Measurements from ENCODE around the gene GTPBP6. TPM values are rescaled to one million over a fixed set of nuclear protein-coding genes. Genes with fewer than 3 reads are reported as not detected.

The GTPBP6 gene
- total RNA-seq, 1 experiment from 2014 or later = 41.6 TPM

DNA sequence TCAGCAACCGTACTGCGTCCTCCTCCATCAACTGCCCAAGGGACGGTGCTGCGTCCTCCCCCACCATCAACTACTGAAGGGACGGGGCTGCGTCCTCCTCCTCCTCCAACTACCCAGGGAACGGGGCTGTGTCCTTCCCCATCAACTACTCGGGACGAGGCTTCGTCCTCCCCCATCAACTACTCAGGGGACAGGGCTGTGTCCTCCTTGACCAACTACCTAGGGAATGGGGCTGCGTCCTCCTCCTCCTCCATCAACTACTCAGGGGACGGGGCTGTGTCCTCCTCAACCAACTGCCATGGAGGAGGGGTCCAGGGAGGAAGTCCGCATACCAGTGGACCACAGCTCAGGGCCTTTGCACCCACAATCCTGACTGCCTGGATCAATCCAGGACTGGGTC, 43.8 kb upstream of the GTPBP6 start:
- no TSS peak for BruUV-seq (replicated peaks)
- Histone ChIP-seq H3K79me2 (ENCODE audit: insufficient read depth, low read length) (no peaks in the 10 kb centered on the region), H3K9me2 (ENCODE audit: insufficient read depth) (no peaks in the 10 kb centered on the region), H3K4me1 (ENCODE audit: control insufficient read depth in 1 of 2, insufficient read depth in 2 of 2, low read length in 2 of 2) (no peaks in the 10 kb centered on the region), H3K4me3 (replicated peaks in 1 of 2; ENCODE audit: low read depth in 1 of 2, low read length in 2 of 2) (no peak overlapping the region), H3K9ac (ENCODE audit: low read length) (no peak overlapping the region), H4K20me1 (ENCODE audit: insufficient read depth) (no peaks in the 10 kb centered on the region), H2AFZ (ENCODE audit: low read depth, low read length, poor library complexity, severe bottlenecking) (no peak overlapping the region), H3K27me3 (ENCODE audit: insufficient read depth, low read length) (no peaks in the 10 kb centered on the region), H3K36me3 (ENCODE audit: control insufficient read depth in 1 of 2, insufficient read depth in 2 of 2, low read length in 2 of 2) (0 out of 4 replicates have a peak, but pooled peaks cover 0 to 4% of the 10 kb centered on the region in 2 experiments), H3K9me3 (ENCODE audit: control insufficient read depth in 1 of 2, insufficient read depth in 1 of 2, low read depth in 1 of 2, low read length in 2 of 2) (no peaks in the 10 kb centered on the region), H3K4me2 (ENCODE audit: low read length) (no peak overlapping the region), H3K27ac (ENCODE audit: low read depth, low read length) (no peak overlapping the region)
- ChIA-PET RAD21 (ENCODE audit: low non-redundant PET in 1 of 2, low total read pairs in 2 of 2, uncharacterized antibody in 2 of 2, unreplicated experiment in 2 of 2) (no interaction called here), CTCF (no interaction called here), POLR2A (no interaction called here)
- TF ChIP-seq EZH2phosphoT487 (IDR thresholded peaks at IDR 0.05; ENCODE audit: borderline replicate concordance) (no peak), JUND (IDR thresholded peaks at IDR 0.05) (no peak), SRF (IDR thresholded peaks at IDR 0.05; ENCODE audit: low read depth) (no peak), POLR2A (IDR thresholded peaks at IDR 0.05; ENCODE audit: borderline replicate concordance, extremely low read depth, insufficient read depth, insufficient read length) (no peak), SP1 (IDR thresholded peaks at IDR 0.05; ENCODE audit: low read depth) (no peak), POLR2AphosphoS5 (IDR thresholded peaks at IDR 0.05; ENCODE audit: low read depth, low read length) (no peak), RAD21 (IDR thresholded peaks at IDR 0.05; ENCODE audit: low read depth) (no peak), FOSL1 (IDR thresholded peaks at IDR 0.05; ENCODE audit: low read depth) (no peak), TCF7L2 (IDR thresholded peaks at IDR 0.05; ENCODE audit: borderline replicate concordance, extremely low read depth, insufficient read depth, insufficient read length) (no peak), ZFX (IDR thresholded peaks at IDR 0.05) (no peak), EGR1 (IDR thresholded peaks at IDR 0.05; ENCODE audit: low read depth) (no peak), ELF1 (IDR thresholded peaks at IDR 0.05; ENCODE audit: borderline replicate concordance, low read depth) (no peak), SIN3A (IDR thresholded peaks at IDR 0.05; ENCODE audit: low read depth) (no peak), CEBPB (IDR thresholded peaks at IDR 0.05; ENCODE audit: low read depth) (no peak)
- TF ChIP-seq, protein P1, sequence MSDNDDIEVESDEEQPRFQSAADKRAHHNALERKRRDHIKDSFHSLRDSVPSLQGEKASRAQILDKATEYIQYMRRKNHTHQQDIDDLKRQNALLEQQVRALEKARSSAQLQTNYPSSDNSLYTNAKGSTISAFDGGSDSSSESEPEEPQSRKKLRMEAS (IDR thresholded peaks at IDR 0.05) = no peak
- TF ChIP-seq, protein P2, sequence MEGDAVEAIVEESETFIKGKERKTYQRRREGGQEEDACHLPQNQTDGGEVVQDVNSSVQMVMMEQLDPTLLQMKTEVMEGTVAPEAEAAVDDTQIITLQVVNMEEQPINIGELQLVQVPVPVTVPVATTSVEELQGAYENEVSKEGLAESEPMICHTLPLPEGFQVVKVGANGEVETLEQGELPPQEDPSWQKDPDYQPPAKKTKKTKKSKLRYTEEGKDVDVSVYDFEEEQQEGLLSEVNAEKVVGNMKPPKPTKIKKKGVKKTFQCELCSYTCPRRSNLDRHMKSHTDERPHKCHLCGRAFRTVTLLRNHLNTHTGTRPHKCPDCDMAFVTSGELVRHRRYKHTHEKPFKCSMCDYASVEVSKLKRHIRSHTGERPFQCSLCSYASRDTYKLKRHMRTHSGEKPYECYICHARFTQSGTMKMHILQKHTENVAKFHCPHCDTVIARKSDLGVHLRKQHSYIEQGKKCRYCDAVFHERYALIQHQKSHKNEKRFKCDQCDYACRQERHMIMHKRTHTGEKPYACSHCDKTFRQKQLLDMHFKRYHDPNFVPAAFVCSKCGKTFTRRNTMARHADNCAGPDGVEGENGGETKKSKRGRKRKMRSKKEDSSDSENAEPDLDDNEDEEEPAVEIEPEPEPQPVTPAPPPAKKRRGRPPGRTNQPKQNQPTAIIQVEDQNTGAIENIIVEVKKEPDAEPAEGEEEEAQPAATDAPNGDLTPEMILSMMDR (IDR thresholded peaks at IDR 0.05 in 2 of 3, conservative IDR thresholded peaks at IDR 0.05 in 1 of 3; ENCODE audit: borderline replicate concordance in 1 of 3, insufficient read depth in 1 of 3, low read depth in 2 of 3, low read length in 2 of 3) = no peak
- TF ChIP-seq, protein P3, sequence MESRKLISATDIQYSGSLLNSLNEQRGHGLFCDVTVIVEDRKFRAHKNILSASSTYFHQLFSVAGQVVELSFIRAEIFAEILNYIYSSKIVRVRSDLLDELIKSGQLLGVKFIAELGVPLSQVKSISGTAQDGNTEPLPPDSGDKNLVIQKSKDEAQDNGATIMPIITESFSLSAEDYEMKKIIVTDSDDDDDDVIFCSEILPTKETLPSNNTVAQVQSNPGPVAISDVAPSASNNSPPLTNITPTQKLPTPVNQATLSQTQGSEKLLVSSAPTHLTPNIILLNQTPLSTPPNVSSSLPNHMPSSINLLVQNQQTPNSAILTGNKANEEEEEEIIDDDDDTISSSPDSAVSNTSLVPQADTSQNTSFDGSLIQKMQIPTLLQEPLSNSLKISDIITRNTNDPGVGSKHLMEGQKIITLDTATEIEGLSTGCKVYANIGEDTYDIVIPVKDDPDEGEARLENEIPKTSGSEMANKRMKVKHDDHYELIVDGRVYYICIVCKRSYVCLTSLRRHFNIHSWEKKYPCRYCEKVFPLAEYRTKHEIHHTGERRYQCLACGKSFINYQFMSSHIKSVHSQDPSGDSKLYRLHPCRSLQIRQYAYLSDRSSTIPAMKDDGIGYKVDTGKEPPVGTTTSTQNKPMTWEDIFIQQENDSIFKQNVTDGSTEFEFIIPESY (IDR thresholded peaks at IDR 0.05; ENCODE audit: extremely low read depth, insufficient replicate concordance, low read length) = no peak
- intact Hi-C loops (cut with micrococcal nuclease) = no loop called here
- no peak for ATAC-seq
- no peak for DNase-seq (ENCODE audit: low read depth, low spot score)

All from HCT116 (cell line).